ENCODE measurements around the gene MC2R. TPM values are rescaled to one million over a fixed set of nuclear protein-coding genes. Genes with fewer than 3 reads are reported as not detected.
"Not testable (repeated sequence)": the region's sequence is repeated elsewhere in the genome, so short reads cannot be mapped to it uniquely, and the experiment has no call there.

MC2R gene
- total and polyA plus RNA-seq, 2 of the 8 experiments (the other 6 are each of a cell fraction or from before 2014, with no cell fraction given) = not detected

DNA sequence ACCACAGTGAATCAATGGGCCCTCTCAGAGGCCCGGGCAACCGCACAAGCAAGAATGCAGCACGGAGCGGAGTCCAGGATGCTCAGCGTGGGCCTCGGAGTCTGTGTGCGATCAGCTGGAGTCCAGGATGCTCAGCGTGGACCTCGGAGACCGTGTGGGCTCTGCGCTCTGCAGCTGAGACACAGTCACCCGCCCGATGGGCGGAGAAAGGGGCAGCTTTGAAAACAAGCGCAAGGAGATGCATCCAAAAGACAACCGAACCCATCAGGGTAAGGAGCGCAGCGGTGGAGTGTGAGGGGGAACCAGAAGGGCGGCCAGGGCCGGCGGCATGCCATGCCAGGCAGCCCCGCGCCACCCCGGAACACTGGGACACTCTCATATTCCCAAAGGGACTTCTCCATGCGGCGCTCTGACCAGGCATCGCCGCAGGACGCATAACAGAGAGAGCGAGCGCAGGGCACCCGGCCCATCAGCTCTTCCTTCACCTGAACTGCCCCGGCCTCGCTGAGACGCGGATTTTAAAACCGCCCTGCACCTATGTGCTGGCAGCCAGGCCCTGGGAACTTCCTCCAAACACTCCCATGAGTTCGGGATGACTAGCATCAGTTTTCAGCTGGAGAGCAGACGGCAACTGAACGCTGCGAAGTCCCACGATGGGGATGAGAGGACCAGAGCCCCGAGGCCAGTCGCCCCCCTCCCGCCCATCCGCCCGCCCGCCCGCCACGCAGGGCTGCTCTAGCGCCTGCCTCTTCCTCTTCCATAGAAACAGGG lies 46.6 kb downstream of the MC2R start (continued):
- TF ChIP-seq, protein P1, sequence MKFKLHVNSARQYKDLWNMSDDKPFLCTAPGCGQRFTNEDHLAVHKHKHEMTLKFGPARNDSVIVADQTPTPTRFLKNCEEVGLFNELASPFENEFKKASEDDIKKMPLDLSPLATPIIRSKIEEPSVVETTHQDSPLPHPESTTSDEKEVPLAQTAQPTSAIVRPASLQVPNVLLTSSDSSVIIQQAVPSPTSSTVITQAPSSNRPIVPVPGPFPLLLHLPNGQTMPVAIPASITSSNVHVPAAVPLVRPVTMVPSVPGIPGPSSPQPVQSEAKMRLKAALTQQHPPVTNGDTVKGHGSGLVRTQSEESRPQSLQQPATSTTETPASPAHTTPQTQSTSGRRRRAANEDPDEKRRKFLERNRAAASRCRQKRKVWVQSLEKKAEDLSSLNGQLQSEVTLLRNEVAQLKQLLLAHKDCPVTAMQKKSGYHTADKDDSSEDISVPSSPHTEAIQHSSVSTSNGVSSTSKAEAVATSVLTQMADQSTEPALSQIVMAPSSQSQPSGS (IDR thresholded peaks at IDR 0.05; ENCODE audit: low read length) = no peak
- TF ChIP-seq BCL11A (IDR thresholded peaks at IDR 0.05; ENCODE audit: low read depth in 2 of 2, low read length in 2 of 2) (no peak), JUN (IDR thresholded peaks at IDR 0.05; ENCODE audit: low read depth, low read length) (no peak), SUZ12 (IDR thresholded peaks at IDR 0.05; ENCODE audit: low read length) (peak; percentile 77), ASH2L (IDR thresholded peaks at IDR 0.05; ENCODE audit: low read length) (peak; percentile 45), NRF1 (IDR thresholded peaks at IDR 0.05; ENCODE audit: low read depth, low read length) (no peak), SIRT6 (IDR thresholded peaks at IDR 0.05; ENCODE audit: low read length) (no peak), TAF1 (IDR thresholded peaks at IDR 0.05; ENCODE audit: low read depth, low read length) (no peak)

DNA sequence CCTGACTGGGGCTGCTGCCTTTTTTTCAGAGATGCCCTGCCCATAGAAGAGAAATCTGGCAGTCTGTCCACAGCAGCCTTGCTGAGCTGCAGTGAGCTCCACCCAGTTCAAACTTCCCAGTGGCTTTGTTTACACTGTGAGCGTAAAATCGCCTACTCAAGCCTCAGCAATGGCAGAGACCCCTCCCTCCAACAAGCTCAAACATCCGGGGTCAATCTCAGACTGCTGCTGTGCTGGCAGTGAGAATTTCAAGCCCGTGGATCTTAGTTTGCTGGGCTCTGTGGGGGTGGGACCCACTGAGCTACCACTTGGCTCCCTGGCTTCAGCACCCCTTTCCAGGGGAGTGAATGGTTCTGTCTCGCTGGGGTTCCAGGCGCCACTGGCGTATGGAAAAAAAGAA lies 52.4 kb downstream of the MC2R start:
- H3K4me2 ChIP-seq (ENCODE audit: insufficient read depth in 1 of 2, low read depth in 2 of 2, low read length in 2 of 2); FAIRE-seq; H4K5ac ChIP-seq (ENCODE audit: insufficient read length, low read depth, low read length); H3K23me2 ChIP-seq (ENCODE audit: low read depth, low read length); H4K8ac ChIP-seq (ENCODE audit: extremely low read depth, insufficient read depth, low read length); H3K79me2 ChIP-seq (ENCODE audit: control insufficient read depth in 1 of 2, insufficient read depth in 2 of 2, low read length in 2 of 2); H3K27ac ChIP-seq (ENCODE audit: low read depth, low read length); H3K36me3 ChIP-seq (ENCODE audit: control insufficient read depth in 2 of 4, insufficient read depth in 4 of 4, low read length in 3 of 4); DNase-seq (ENCODE audit: low read depth in 1 of 2, low spot score in 2 of 2); H2BK5ac ChIP-seq (ENCODE audit: low read depth, low read length); H4K91ac ChIP-seq (replicated peaks; ENCODE audit: insufficient read length, low read length); H2BK20ac ChIP-seq (ENCODE audit: low read length); H3K56ac ChIP-seq (replicated peaks; ENCODE audit: insufficient read length, low read depth, low read length); H3K9ac ChIP-seq (replicated peaks in 1 of 4; ENCODE audit: extremely low read depth in 1 of 4, low read depth in 3 of 4, low read length in 3 of 4); POLR2A ChIA-PET (ENCODE audit: partially characterized antibody); H3K4me3 ChIP-seq (ENCODE audit: extremely low read depth in 1 of 4, insufficient read depth in 2 of 4, low read depth in 3 of 4, low read length in 4 of 4); H3K4ac ChIP-seq (replicated peaks; ENCODE audit: insufficient read length, low read depth, low read length); H2AK5ac ChIP-seq (ENCODE audit: low read depth, low read length); H3K9me3 ChIP-seq (ENCODE audit: insufficient read depth in 2 of 2, low read depth in 1 of 2, low read length in 1 of 2); H4K20me1 ChIP-seq (replicated peaks in 1 of 2; ENCODE audit: control insufficient read depth in 1 of 2, insufficient read depth in 2 of 2, low read length in 2 of 2); H3K27me3 ChIP-seq (replicated peaks in 1 of 4; ENCODE audit: control insufficient read depth in 3 of 4, extremely low read depth in 1 of 4, insufficient read depth in 3 of 4, low read length in 3 of 4); H2BK120ac ChIP-seq (replicated peaks; ENCODE audit: low read depth, low read length); H2BK12ac ChIP-seq (ENCODE audit: low read depth, low read length); H3K14ac ChIP-seq (ENCODE audit: insufficient read length); H3K4me1 ChIP-seq (replicated peaks in 1 of 4; ENCODE audit: control insufficient read depth in 3 of 4, insufficient read depth in 4 of 4, low read length in 3 of 4); H2BK15ac ChIP-seq (ENCODE audit: low read length); H3K23ac ChIP-seq (ENCODE audit: insufficient read length); H3K18ac ChIP-seq (ENCODE audit: extremely low read depth, low read length); H3K79me1 ChIP-seq (ENCODE audit: low read depth, low read length): not testable (repeated sequence)
- CTCF ChIA-PET (ENCODE audit: partially characterized antibody) = interaction anchor here (0.7 to 2.1 kb wide), 9 partner anchors 9 to 211 kb away, joined by 3 to 6 read pairs (median 3); partner anchors contain the start of gene MC2R
- H2AFZ ChIP-seq (ENCODE audit: low read length) = peak overlapping the region; percentile 76; the same call in 1 of the 2 replicates
- WGBS, 2 experiments (ENCODE audit: extremely low coverage in 1 of 2, insufficient coverage in 1 of 2, insufficient read length in 1 of 2, insufficient replicate concordance in 2 of 2, low coverage in 1 of 2, low lambda C conversion rate in 2 of 2, missing lambda C conversion rate in 1 of 2) = 93% methylated on average over 7 of the region's 7 CpGs; no CpG with 5 or more reads in 1 of the 2 experiments
